Measurements from ENCODE around the gene TKTL1. TPM values are rescaled to one million over a fixed set of nuclear protein-coding genes. Genes with fewer than 3 reads are reported as not detected.

Gene TKTL1
- total RNA-seq, 1 experiment from 2014 or later = not detected

DNA sequence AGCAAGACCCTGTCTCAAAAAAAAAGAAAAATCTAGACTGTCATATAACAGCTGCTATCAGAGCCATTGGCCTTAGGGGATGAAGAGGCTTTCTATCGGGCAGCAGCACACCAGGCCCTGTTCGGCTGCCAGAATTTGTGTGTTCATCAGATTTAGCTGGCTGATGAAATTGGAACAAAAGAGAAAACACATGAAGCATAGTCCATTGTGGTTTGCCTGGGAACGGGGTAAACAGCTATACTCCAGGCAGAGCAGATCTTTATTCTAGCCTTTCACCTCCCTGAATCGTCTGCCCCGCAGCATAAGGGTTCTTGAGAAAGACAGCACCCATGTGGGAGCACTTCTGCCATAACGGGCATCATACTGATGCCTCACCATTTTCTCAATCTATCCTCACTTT lies 11.6 kb downstream of the TKTL1 start:
- no peak for DNase-seq (ENCODE audit: low spot score)
- no peaks in the 10 kb centered on the region for H3K4me1 ChIP-seq (ENCODE audit: insufficient read depth, low read length, poor library complexity, severe bottlenecking)
- H3K9me3 ChIP-seq (ENCODE audit: low read depth, low read length, poor library complexity, severe bottlenecking) = no peaks in the 10 kb centered on the region
- H3K27ac ChIP-seq (ENCODE audit: low read depth, low read length, poor library complexity, severe bottlenecking) = no peak overlapping the region
- ChIA-PET CTCF (interaction anchor here (1.1 kb wide), 1 partner anchor 9 kb away, joined by 3 read pairs; no protein-coding TSS in a partner anchor), POLR2A (ENCODE audit: low non-redundant PET) (no interaction called here)
- TF ChIP-seq EZH2 (IDR thresholded peaks at IDR 0.05; ENCODE audit: borderline replicate concordance, low read depth, low read length, poor library complexity, severe bottlenecking) = no peak
- TF ChIP-seq, protein P1, sequence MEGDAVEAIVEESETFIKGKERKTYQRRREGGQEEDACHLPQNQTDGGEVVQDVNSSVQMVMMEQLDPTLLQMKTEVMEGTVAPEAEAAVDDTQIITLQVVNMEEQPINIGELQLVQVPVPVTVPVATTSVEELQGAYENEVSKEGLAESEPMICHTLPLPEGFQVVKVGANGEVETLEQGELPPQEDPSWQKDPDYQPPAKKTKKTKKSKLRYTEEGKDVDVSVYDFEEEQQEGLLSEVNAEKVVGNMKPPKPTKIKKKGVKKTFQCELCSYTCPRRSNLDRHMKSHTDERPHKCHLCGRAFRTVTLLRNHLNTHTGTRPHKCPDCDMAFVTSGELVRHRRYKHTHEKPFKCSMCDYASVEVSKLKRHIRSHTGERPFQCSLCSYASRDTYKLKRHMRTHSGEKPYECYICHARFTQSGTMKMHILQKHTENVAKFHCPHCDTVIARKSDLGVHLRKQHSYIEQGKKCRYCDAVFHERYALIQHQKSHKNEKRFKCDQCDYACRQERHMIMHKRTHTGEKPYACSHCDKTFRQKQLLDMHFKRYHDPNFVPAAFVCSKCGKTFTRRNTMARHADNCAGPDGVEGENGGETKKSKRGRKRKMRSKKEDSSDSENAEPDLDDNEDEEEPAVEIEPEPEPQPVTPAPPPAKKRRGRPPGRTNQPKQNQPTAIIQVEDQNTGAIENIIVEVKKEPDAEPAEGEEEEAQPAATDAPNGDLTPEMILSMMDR (conservative IDR thresholded peaks at IDR 0.05; ENCODE audit: low read depth, low read length) = no peak
- intact Hi-C loops (cut with micrococcal nuclease; ENCODE audit: unreplicated experiment) = no loop called here
- H3K4me3 ChIP-seq (ENCODE audit: low read depth, low read length, poor library complexity, severe bottlenecking) = no peak overlapping the region
- H3K27me3 ChIP-seq (replicated peaks; ENCODE audit: insufficient read depth, low read depth, low read length, poor library complexity) = no peaks in the 10 kb centered on the region
- BruUV-seq (replicated peaks) = no TSS peak
- no peaks in the 10 kb centered on the region for H3K36me3 ChIP-seq (ENCODE audit: insufficient read depth, low read length, poor library complexity, severe bottlenecking)

DNA sequence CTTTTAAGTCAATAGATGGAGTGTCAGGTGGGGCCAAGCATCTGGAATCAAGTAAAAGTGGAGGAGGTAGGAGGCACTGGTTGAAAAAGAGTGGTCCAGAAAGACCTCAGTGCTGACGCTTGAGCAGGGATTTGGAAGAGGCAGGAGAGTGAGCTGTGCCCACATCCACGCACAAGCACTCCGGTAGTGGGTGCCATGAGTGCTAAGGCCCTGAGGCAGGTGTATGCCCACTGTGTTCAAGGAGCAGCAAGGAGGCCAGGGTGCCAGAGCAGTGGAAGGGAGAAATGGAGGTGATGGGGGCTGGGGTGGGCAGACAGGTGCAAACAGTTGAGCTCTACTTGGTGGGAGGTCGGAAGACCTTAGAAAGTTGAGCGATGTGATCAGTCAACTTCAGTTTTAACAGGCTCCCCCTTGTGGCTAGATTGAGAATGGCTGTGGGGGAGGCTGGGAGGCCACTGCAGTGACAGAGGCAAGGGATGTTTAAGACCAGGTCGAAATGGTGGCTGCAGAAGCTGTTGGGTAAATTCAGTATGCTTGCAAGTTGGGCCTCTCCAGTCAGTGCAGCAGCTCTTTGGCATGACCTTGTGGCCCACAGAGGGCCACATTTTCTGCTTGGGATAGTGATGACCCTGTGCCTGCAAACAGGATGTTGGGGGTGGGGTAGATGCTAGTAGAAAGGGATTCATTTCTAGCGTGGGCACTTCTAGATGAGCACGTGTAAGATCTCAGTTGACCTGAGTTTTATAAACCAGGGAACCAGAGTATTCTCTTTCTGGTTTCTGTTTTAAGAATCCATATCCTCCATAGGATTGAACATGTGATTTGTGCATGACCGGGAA lies 12.7 kb downstream of the TKTL1 start:
- BruUV-seq (replicated peaks) = no TSS peak
- POLR2A ChIA-PET (ENCODE audit: low non-redundant PET) = no interaction called here

DNA sequence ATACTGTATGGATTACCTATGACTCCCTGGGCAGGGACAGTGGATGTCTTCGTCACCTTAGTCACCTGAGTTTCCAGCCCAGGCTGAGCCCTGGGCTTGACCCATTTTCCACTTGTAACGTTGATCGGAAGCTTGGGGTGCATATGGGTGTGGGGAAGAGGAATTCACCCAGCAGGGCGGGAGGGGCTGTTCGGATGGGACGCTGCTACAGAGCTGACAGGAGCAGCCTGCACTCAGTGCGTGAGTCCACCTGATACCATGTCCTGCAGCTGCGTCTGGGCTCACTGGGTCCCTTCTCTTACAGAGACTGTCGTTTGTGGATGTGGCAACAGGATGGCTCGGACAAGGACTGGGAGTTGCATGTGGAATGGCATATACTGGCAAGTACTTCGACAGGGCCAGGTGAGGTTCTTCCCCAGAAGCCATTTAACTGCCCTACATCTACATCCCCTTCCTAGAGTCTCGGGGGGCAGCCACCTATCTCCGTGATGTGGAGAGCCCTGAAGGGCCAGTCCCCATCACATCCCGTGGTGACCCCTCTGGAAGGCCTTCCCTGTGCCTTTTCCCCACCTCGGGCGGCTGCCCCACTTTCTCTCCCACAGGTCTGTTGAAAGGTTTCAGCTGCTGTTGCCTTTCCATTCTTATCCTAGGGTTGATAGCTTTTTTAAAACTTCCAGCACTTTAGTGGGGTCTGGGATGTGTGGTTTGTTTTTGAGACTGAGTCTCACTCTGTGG lies 13.6 kb downstream of the TKTL1 start:
- ChIA-PET CTCF (interaction anchor here (0.8 kb wide), 1 partner anchor 174 kb away, joined by 3 read pairs; no protein-coding TSS in a partner anchor), POLR2A (ENCODE audit: low non-redundant PET) (no interaction called here)
- no peaks in the 10 kb centered on the region for H3K9me3 ChIP-seq (ENCODE audit: low read depth, low read length, poor library complexity, severe bottlenecking)
- H3K4me3 ChIP-seq (ENCODE audit: low read depth, low read length, poor library complexity, severe bottlenecking) = no peak overlapping the region
- no peak for DNase-seq (ENCODE audit: low spot score)
- BruUV-seq (replicated peaks) = no TSS peak
- H3K4me1 ChIP-seq (ENCODE audit: insufficient read depth, low read length, poor library complexity, severe bottlenecking) = no peaks in the 10 kb centered on the region
- H3K27ac ChIP-seq (ENCODE audit: low read depth, low read length, poor library complexity, severe bottlenecking) = no peak overlapping the region
- no peak for TF ChIP-seq EZH2 (IDR thresholded peaks at IDR 0.05; ENCODE audit: borderline replicate concordance, low read depth, low read length, poor library complexity, severe bottlenecking)
- TF ChIP-seq, protein P1 (conservative IDR thresholded peaks at IDR 0.05; ENCODE audit: low read depth, low read length) = no peak
- H3K36me3 ChIP-seq (ENCODE audit: insufficient read depth, low read length, poor library complexity, severe bottlenecking) = no peaks in the 10 kb centered on the region
- intact Hi-C loops (cut with micrococcal nuclease; ENCODE audit: unreplicated experiment) = no loop called here
- H3K27me3 ChIP-seq (replicated peaks; ENCODE audit: insufficient read depth, low read depth, low read length, poor library complexity) = no peaks in the 10 kb centered on the region

More for the DNA sequence above, 12.7 kb downstream of the TKTL1 start:
- Histone ChIP-seq H3K36me3 (ENCODE audit: insufficient read depth, low read length, poor library complexity, severe bottlenecking) (no peaks in the 10 kb centered on the region), H3K4me3 (ENCODE audit: low read depth, low read length, poor library complexity, severe bottlenecking) (no peak overlapping the region), H3K27me3 (replicated peaks; ENCODE audit: insufficient read depth, low read depth, low read length, poor library complexity) (no peaks in the 10 kb centered on the region), H3K9me3 (ENCODE audit: low read depth, low read length, poor library complexity, severe bottlenecking) (no peaks in the 10 kb centered on the region), H3K27ac (ENCODE audit: low read depth, low read length, poor library complexity, severe bottlenecking) (no peak overlapping the region), H3K4me1 (ENCODE audit: insufficient read depth, low read length, poor library complexity, severe bottlenecking) (no peaks in the 10 kb centered on the region)
- peak; percentile 69 for DNase-seq (ENCODE audit: low spot score)
- intact Hi-C loops (cut with micrococcal nuclease; ENCODE audit: unreplicated experiment) = no loop called here
- CTCF ChIA-PET = interaction anchor here (0.8 kb wide), 1 partner anchor 173 kb away, joined by 3 read pairs; no protein-coding TSS in a partner anchor
- TF ChIP-seq, protein P1 (conservative IDR thresholded peaks at IDR 0.05; ENCODE audit: low read depth, low read length) = peak; percentile 83
- no peak for TF ChIP-seq EZH2 (IDR thresholded peaks at IDR 0.05; ENCODE audit: borderline replicate concordance, low read depth, low read length, poor library complexity, severe bottlenecking)

Measured in A673 (cell line).